LNCaP clone FGC (cell line): ENCODE measurements around the gene HIRA.

Experiments used
- DNase-seq: peaks from one replicate; pipeline ENCODE4 v3.0.0-alpha.2; 2011; ENCODE audit warnings: low read depth
- H3K4me3 ChIP-seq: 2 replicates; pipeline ENCODE4 v1.5.1; 2011; ENCODE audit warnings: mild to moderate bottlenecking, low read depth, low read length, control low read depth
- TF ChIP-seq, protein P1 (sequence below): IDR thresholded peaks from 2 replicates; pipeline ENCODE4 v1.5.1; 2012; ENCODE audit warnings: mild to moderate bottlenecking; ENCODE audit not compliant: control insufficient read depth, insufficient read depth; ENCODE audit errors: extremely low read depth

The HIRA gene

GRCh38 chr22:19402642-19403191, 28.8 kb downstream of the HIRA start:
- no peak overlapping the region for H3K4me3 ChIP-seq
- TF ChIP-seq, protein P1, sequence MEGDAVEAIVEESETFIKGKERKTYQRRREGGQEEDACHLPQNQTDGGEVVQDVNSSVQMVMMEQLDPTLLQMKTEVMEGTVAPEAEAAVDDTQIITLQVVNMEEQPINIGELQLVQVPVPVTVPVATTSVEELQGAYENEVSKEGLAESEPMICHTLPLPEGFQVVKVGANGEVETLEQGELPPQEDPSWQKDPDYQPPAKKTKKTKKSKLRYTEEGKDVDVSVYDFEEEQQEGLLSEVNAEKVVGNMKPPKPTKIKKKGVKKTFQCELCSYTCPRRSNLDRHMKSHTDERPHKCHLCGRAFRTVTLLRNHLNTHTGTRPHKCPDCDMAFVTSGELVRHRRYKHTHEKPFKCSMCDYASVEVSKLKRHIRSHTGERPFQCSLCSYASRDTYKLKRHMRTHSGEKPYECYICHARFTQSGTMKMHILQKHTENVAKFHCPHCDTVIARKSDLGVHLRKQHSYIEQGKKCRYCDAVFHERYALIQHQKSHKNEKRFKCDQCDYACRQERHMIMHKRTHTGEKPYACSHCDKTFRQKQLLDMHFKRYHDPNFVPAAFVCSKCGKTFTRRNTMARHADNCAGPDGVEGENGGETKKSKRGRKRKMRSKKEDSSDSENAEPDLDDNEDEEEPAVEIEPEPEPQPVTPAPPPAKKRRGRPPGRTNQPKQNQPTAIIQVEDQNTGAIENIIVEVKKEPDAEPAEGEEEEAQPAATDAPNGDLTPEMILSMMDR: no peak
- no peak for DNase-seq

DNA sequence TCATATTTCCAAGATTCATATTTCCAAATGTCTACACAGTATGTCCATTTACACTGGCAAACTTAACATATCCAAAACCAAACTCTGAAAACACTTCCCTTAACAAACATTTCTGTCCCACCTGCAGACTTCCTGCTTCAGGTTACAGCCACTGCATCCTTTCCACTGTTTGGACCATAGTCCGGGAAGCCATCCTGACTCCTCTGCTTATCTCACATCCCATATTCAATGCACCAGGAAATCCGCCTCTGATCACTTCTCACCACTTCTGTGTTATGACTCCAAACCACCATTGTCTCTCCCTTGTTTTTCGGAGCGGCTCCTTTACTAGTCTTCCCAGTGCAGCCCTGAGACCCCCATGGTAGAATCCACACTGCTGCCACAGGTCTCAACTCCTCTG, 30.1 kb downstream of the HIRA start:
- no peak overlapping the region for H3K4me3 ChIP-seq
- TF ChIP-seq, protein P1: no peak
- no peak for DNase-seq

GRCh38 chr22:19400881-19401280, 30.7 kb downstream of the HIRA start:
- H3K4me3 ChIP-seq: no peak overlapping the region
- TF ChIP-seq, protein P1: no peak
- DNase-seq: no peak

DNA sequence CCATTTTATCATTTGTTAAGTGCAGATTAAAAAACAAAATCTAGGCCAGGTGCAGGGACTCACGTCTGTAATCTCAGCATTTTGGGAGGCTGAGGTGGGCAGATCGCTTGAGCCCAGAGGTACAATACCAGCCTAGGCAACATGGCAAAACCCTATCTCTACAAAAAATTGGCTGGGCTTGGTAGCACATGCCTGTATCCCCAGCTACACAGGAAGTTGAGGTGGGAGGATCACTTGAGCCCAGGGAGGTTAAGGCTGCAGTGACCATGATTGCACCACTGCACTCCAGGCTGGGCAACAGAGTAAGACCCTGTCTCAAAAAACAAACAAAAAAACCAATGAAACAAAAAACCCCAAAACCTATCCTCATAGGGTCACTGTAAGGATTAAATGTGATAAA, 32.9 kb downstream of the HIRA start:
- TF ChIP-seq, protein P1: no peak
- no peak for DNase-seq
- H3K4me3 ChIP-seq: no peak overlapping the region

DNA sequence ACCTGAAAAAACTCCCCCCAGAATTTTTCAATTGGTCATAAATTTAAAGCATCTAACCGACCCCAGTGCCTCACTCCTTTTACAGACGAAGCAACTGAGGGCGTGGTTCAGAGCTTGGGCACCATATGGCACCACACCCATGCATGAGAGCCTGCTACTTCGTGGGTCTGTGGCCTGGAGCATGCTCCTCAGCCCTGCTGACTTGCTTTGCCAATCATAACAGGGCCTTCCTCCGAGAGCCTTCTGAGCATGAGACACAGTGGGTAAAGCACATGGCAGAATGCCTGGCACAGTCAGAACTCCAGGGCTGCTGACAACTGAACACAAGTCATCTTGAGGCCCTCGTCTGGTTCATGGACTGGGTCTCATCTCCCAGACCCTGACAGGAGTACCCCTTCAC, 33.3 kb downstream of the HIRA start:
- TF ChIP-seq, protein P1: no peak
- H3K4me3 ChIP-seq: no peak overlapping the region
- DNase-seq: no peak

DNA sequence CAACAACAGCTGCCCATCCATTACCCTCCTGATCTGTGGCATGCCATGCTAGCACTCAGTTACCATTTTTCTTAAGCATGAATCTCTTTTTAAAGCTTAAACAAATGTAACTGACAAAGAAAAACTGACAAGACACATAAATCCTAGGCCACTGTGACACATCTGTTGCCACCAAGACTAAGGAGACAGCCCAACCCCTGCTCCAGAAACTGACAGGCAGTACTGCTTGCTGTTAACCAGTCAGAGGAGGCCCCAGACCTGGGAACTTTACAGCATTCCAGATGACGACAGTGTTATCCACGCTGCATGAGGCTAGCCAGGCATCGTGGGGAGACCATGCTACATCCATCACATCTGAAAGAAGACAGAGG, 33.8 kb downstream of the HIRA start:
- H3K4me3 ChIP-seq: no peak overlapping the region
- TF ChIP-seq, protein P1: no peak
- DNase-seq: no peak
